ENCODE results near the gene FANCF. TPM values are rescaled to one million over a fixed set of nuclear protein-coding genes. Genes with fewer than 3 reads are reported as not detected.

Gene FANCF
- total RNA-seq, 1 experiment from 2014 or later, result 5.0 TPM

DNA sequence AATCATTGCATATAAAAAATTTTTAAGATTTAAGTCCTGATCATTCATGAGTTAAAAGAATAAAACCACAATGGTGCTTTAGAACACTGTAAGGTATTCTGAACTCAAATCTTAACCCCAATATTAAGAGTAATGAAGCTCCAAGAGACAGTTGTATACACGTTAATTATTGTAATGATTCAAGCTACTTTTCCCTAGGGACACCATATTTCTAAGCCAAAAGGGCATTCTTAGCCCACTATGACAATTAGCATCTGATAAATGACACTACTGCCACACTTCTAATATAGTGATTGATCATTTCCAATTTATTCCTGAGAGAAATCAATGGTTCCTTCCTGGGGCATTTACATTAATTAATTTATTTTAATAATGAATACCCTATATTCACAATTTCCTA lies 21.7 kb downstream of the FANCF start:
- Histone ChIP-seq H3K9me2 (replicated peaks; ENCODE audit: low read length) (no peaks in the 10 kb centered on the region), H3K9me3 (ENCODE audit: low read length) (no peaks in the 10 kb centered on the region), H3K79me2 (ENCODE audit: low read length) (no peaks in the 10 kb centered on the region), H2AFZ (ENCODE audit: low read length) (no peak overlapping the region), H3K4me2 (ENCODE audit: low read length) (no peak overlapping the region), H3K4me1 (ENCODE audit: insufficient read depth, low read length) (no peaks in the 10 kb centered on the region), H3K27ac (ENCODE audit: low read length) (no peak overlapping the region), H3K27me3 (ENCODE audit: low read length) (no peaks in the 10 kb centered on the region), H3K4me3 (ENCODE audit: low read length) (no peak overlapping the region), H3K36me3 (ENCODE audit: low read depth, low read length) (no peaks in the 10 kb centered on the region), H3F3A (ENCODE audit: low read length, unreplicated experiment) (no peaks in the 10 kb centered on the region), H4K20me1 (ENCODE audit: low read length) (no peaks in the 10 kb centered on the region), H3K9ac (ENCODE audit: low read length) (no peak overlapping the region)
- DNase-seq, result no peak
- ATAC-seq, result no peak
- POLR2A ChIA-PET (ENCODE audit: unreplicated experiment), result no interaction called here
- CTCF ChIA-PET, result no interaction called here
- TF ChIP-seq EZH2 (IDR thresholded peaks at IDR 0.05; ENCODE audit: low read length, unreplicated experiment) (no peak), EZH2phosphoT487 (IDR thresholded peaks at IDR 0.05; ENCODE audit: borderline replicate concordance, low read length) (no peak)
- TF ChIP-seq, protein P1, sequence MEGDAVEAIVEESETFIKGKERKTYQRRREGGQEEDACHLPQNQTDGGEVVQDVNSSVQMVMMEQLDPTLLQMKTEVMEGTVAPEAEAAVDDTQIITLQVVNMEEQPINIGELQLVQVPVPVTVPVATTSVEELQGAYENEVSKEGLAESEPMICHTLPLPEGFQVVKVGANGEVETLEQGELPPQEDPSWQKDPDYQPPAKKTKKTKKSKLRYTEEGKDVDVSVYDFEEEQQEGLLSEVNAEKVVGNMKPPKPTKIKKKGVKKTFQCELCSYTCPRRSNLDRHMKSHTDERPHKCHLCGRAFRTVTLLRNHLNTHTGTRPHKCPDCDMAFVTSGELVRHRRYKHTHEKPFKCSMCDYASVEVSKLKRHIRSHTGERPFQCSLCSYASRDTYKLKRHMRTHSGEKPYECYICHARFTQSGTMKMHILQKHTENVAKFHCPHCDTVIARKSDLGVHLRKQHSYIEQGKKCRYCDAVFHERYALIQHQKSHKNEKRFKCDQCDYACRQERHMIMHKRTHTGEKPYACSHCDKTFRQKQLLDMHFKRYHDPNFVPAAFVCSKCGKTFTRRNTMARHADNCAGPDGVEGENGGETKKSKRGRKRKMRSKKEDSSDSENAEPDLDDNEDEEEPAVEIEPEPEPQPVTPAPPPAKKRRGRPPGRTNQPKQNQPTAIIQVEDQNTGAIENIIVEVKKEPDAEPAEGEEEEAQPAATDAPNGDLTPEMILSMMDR (conservative IDR thresholded peaks at IDR 0.05; ENCODE audit: low read depth, low read length), result no peak
- intact Hi-C loops (cut with micrococcal nuclease), result no loop called here
- no TSS peak for BruUV-seq (replicated peaks)

DNA sequence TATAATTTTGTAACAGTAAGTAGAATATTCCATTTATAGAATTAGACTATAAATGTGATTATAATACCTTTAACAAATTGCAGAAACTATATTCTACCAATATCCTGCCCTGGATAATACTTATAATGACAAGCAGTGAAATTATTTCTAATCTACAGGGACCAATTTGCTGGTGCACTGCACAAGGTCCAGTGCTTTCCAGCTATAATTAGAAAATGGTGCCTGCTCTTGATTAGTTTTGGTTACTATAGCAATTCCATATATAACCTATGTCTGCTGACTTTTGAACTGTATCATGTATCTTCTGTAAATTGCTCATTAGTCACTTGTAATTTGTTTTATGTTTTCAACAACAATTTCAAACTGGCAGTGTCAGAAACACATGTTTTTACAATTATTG lies 23.1 kb downstream of the FANCF start:
- Histone ChIP-seq H3K79me2 (ENCODE audit: low read length) (no peaks in the 10 kb centered on the region), H2AFZ (ENCODE audit: low read length) (no peak overlapping the region), H3K27me3 (ENCODE audit: low read length) (no peaks in the 10 kb centered on the region), H3K9me3 (ENCODE audit: low read length) (no peaks in the 10 kb centered on the region), H3K27ac (ENCODE audit: low read length) (no peak overlapping the region), H4K20me1 (ENCODE audit: low read length) (no peaks in the 10 kb centered on the region), H3K4me1 (ENCODE audit: insufficient read depth, low read length) (no peaks in the 10 kb centered on the region), H3F3A (ENCODE audit: low read length, unreplicated experiment) (no peaks in the 10 kb centered on the region), H3K9ac (ENCODE audit: low read length) (no peak overlapping the region), H3K4me3 (ENCODE audit: low read length) (no peak overlapping the region), H3K9me2 (replicated peaks; ENCODE audit: low read length) (no peaks in the 10 kb centered on the region), H3K4me2 (ENCODE audit: low read length) (no peak overlapping the region), H3K36me3 (ENCODE audit: low read depth, low read length) (no peaks in the 10 kb centered on the region)
- ChIA-PET CTCF (no interaction called here), POLR2A (ENCODE audit: unreplicated experiment) (no interaction called here)
- no peak for TF ChIP-seq EZH2phosphoT487 (IDR thresholded peaks at IDR 0.05; ENCODE audit: borderline replicate concordance, low read length)
- TF ChIP-seq EZH2 (IDR thresholded peaks at IDR 0.05; ENCODE audit: low read length, unreplicated experiment), result no peak
- TF ChIP-seq, protein P1 (conservative IDR thresholded peaks at IDR 0.05; ENCODE audit: low read depth, low read length), result no peak
- no TSS peak for BruUV-seq (replicated peaks)
- intact Hi-C loops (cut with micrococcal nuclease), result no loop called here
- DNase-seq (no peak), ATAC-seq (no peak)

DNA sequence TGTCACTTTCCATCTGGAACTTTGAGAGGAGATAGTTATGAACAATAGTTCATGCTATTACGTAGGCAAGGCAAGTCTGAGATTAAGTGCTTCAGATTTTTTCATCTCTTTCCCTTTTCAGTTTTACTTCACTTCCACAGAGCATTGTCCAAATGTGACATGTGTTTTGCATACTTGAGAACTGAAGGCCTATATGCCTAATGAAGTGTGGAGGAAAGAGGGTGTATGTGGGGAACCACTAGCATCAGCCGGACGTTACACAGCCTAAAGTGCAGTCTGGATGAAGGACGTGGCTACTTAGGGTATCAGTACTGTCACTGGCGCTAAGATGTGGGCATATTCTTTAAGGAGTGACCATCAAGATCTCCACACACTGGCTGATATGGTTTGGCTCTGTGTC lies 26.2 kb downstream of the FANCF start:
- Histone ChIP-seq H3K4me2 (ENCODE audit: low read length) (no peak overlapping the region), H3K27me3 (ENCODE audit: low read length) (no peaks in the 10 kb centered on the region), H3K4me3 (ENCODE audit: low read length) (no peak overlapping the region), H3K4me1 (ENCODE audit: insufficient read depth, low read length) (no peaks in the 10 kb centered on the region), H3K36me3 (ENCODE audit: low read depth, low read length) (no peaks in the 10 kb centered on the region), H3K79me2 (ENCODE audit: low read length) (no peaks in the 10 kb centered on the region), H3F3A (ENCODE audit: low read length, unreplicated experiment) (no peaks in the 10 kb centered on the region), H3K9me3 (ENCODE audit: low read length) (no peaks in the 10 kb centered on the region), H2AFZ (ENCODE audit: low read length) (no peak overlapping the region), H3K27ac (ENCODE audit: low read length) (no peak overlapping the region), H3K9me2 (replicated peaks; ENCODE audit: low read length) (no peaks in the 10 kb centered on the region), H4K20me1 (ENCODE audit: low read length) (no peaks in the 10 kb centered on the region), H3K9ac (ENCODE audit: low read length) (no peak overlapping the region)
- no peak for DNase-seq
- TF ChIP-seq, protein P1 (conservative IDR thresholded peaks at IDR 0.05; ENCODE audit: low read depth, low read length), result no peak
- TF ChIP-seq EZH2 (IDR thresholded peaks at IDR 0.05; ENCODE audit: low read length, unreplicated experiment) (no peak), EZH2phosphoT487 (IDR thresholded peaks at IDR 0.05; ENCODE audit: borderline replicate concordance, low read length) (no peak)
- CTCF ChIA-PET, result no interaction called here
- no TSS peak for BruUV-seq (replicated peaks)
- no peak for ATAC-seq
- POLR2A ChIA-PET (ENCODE audit: unreplicated experiment), result no interaction called here
- intact Hi-C loops (cut with micrococcal nuclease), result no loop called here

All from PC-3 (cell line).